Smooth muscle cell (in vitro differentiated cells): Measurements from ENCODE around the gene COL4A1. TPM values are rescaled to one million over a fixed set of nuclear protein-coding genes. Genes with fewer than 3 reads are reported as not detected.

ENCODE experiments used
- DNase-seq: peaks from one replicate; lab custom pipeline; 2025; ENCODE audit not compliant: unreplicated experiment; lab: John Stamatoyannopoulos, UW
- H2AFZ ChIP-seq: fragments of 200-600 bp; sonication (generic); 2 replicates; pipeline ENCODE4 v1.6.0; 2016; ENCODE audit warnings: antibody characterized with exemption, low read depth, mild to moderate bottlenecking
- H3F3A ChIP-seq: fragments of 200-600 bp; sonication (generic); 2 replicates; pipeline ENCODE4 v1.6.0; 2017; ENCODE audit warnings: antibody characterized with exemption, low read depth
- H3K27ac ChIP-seq: fragments of 200-600 bp; sonication (generic); 2 replicates; pipeline ENCODE4 v1.5.1; 2016; ENCODE audit warnings: low read depth, mild to moderate bottlenecking
- H3K27me3 ChIP-seq: fragments of 200-600 bp; sonication (generic); 2 replicates; pipeline ENCODE4 v1.6.1; 2016; ENCODE audit warnings: low read depth, mild to moderate bottlenecking
- H3K36me3 ChIP-seq: fragments of 200-600 bp; sonication (generic); 2 replicates; pipeline ENCODE4 v1.5.1; 2016; ENCODE audit warnings: low read depth
- H3K4me1 ChIP-seq: fragments of 200-600 bp; sonication (generic); 2 replicates; pipeline ENCODE4 v1.5.1; 2016; ENCODE audit warnings: low read depth
- H3K4me2 ChIP-seq: fragments of 200-600 bp; sonication (generic); 2 replicates; pipeline ENCODE4 v1.6.0; 2016; ENCODE audit warnings: mild to moderate bottlenecking
- H3K4me3 ChIP-seq: fragments of 200-600 bp; sonication (generic); 2 replicates; pipeline ENCODE4 v1.5.1; 2016; ENCODE audit warnings: mild to moderate bottlenecking
- H3K79me2 ChIP-seq: fragments of 200-600 bp; sonication (generic); 2 replicates; pipeline ENCODE4 v1.6.0; 2016; ENCODE audit warnings: low read depth, mild to moderate bottlenecking
- H3K9ac ChIP-seq: fragments of 200-600 bp; sonication (generic); 2 replicates; pipeline ENCODE4 v1.6.0; 2016; ENCODE audit warnings: low read depth
- H3K9me3 ChIP-seq: fragments of 200-600 bp; sonication (generic); replicated peaks from 2 replicates; pipeline ENCODE4 v1.5.1; 2016; ENCODE audit warnings: low read depth
- H4K20me1 ChIP-seq: fragments of 200-600 bp; sonication (generic); 2 replicates; pipeline ENCODE4 v1.6.0; 2016; ENCODE audit warnings: low read depth
- WGBS: methylation state at CpG from one replicate; pipeline ENCODE4 v1.1.7; 2016; ENCODE audit warnings: low lambda C conversion rate; 5-methylcytosine and 5-hydroxymethylcytosine counted together
- polyA plus RNA-seq: library from polyadenylated mRNA; unstranded; fragments of >200 nt; fragmentation: Nextera tagmentation; extraction: Ambion mirVana; gene quantifications from 2 replicates; pipeline ENCODE4 v1.2.1, GENCODE V29; 2016
- total RNA-seq: library from RNA; depleted of rRNA; stranded (reverse); fragments of >200 nt; gene quantifications from 2 replicates; pipeline ENCODE4 v1.2.3, GENCODE V29; 2014
- TF ChIP-seq, protein P1 (sequence below): fragments of 200-600 bp; sonication (generic); IDR thresholded peaks from 2 replicates; pipeline ENCODE4 v1.5.1; 2017; ENCODE audit warnings: borderline replicate concordance, mild to moderate bottlenecking, antibody characterized with exemption; ENCODE audit not compliant: insufficient read depth, poor library complexity, severe bottlenecking

COL4A1 gene
- total and polyA plus RNA-seq, 2 experiments from 2014 or later, result 2,409 to 4,372 TPM

DNA sequence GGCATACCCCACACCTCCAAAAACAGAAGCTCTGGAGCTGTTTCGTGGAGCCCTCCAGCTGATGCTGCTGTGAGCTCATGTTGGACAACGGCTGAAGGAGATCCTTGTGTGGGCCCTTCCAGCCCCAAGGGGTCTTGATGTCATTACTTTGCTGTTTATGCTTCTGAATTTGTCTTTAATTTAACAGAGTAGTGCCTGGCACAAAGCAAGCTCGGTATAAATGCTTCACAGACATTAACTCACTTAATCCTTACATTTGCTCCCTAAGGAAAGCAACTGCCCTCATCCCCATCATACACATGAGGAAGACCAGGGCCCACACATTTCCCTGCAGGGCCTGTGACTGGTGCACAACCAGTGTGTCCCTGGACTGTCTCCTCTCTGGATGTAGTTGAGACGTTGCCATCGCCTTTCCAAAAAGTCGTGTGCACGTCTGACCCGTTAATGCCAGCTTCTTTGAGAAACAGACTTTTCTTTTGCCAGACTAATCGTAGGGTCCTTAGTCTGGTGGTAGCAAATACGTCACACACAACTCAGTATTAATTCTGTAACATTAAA lies 7.6 kb downstream of the COL4A1 start:
- peaks cover 4% of the 10 kb centered on the region for H3K36me3 ChIP-seq
- peaks cover 61% of the 10 kb centered on the region for H3F3A ChIP-seq
- H3K27me3 ChIP-seq, result no peaks in the 10 kb centered on the region
- peak overlapping the region; percentile 97 for H3K4me2 ChIP-seq
- H4K20me1 ChIP-seq, result peaks cover 100% of the 10 kb centered on the region
- no peak overlapping the region for H3K4me3 ChIP-seq
- H3K27ac ChIP-seq, result peak overlapping the region; percentile 94
- 46% methylated on average over 10 of the region's 10 CpGs for WGBS
- no peak for DNase-seq
- peak overlapping the region; percentile 16 for H3K9ac ChIP-seq
- H3K4me1 ChIP-seq, result peaks cover 66% of the 10 kb centered on the region
- no peak overlapping the region for H2AFZ ChIP-seq
- H3K79me2 ChIP-seq, result peaks cover 98% of the 10 kb centered on the region
- no peaks in the 10 kb centered on the region for H3K9me3 ChIP-seq
- TF ChIP-seq, protein P1, sequence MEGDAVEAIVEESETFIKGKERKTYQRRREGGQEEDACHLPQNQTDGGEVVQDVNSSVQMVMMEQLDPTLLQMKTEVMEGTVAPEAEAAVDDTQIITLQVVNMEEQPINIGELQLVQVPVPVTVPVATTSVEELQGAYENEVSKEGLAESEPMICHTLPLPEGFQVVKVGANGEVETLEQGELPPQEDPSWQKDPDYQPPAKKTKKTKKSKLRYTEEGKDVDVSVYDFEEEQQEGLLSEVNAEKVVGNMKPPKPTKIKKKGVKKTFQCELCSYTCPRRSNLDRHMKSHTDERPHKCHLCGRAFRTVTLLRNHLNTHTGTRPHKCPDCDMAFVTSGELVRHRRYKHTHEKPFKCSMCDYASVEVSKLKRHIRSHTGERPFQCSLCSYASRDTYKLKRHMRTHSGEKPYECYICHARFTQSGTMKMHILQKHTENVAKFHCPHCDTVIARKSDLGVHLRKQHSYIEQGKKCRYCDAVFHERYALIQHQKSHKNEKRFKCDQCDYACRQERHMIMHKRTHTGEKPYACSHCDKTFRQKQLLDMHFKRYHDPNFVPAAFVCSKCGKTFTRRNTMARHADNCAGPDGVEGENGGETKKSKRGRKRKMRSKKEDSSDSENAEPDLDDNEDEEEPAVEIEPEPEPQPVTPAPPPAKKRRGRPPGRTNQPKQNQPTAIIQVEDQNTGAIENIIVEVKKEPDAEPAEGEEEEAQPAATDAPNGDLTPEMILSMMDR, result no peak

DNA sequence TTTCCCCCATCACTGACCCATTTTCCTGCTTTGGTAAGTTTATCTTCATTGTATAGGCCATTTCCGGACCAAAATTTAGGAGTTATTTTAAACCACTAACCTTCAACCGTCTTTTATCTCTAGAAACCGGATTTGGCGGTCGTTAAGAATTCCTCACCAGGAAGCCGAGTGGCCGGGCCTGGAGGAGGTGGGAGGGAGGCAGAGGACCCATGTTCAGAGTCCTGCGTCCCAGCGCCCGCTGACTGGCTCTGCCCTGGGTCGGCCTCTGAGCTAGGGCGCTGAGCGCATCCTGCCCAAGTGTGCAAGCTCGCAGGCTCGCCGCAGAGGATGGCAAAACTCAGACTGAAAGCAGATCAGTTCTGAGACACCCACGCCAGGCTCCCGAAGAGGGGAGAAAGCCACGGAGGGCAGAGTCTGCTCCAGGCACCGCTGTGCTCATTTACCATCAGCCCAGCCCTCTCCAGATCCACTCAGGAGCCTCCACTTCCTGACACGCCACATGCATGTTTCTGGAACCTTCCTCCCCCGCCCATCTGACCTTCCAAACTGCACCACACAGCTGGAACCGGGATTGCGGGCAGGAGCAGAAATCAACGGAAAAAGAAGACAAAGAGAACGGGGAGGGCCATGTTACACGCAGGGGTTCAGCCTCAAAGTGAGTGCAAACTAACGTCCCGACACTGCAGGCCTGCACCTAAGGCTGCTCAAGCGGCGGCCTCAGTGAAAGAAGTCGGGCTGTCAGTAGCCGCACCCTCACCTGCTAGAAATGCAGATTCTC lies 8.3 kb downstream of the COL4A1 start:
- no peak overlapping the region for H3K4me3 ChIP-seq
- DNase-seq, result no peak
- peaks cover 60% of the 10 kb centered on the region for H3K4me1 ChIP-seq
- H3K79me2 ChIP-seq, result peaks cover 98% of the 10 kb centered on the region
- H3K27ac ChIP-seq, result peak overlapping the region; percentile 94
- no peak overlapping the region for H2AFZ ChIP-seq
- peaks cover 100% of the 10 kb centered on the region for H4K20me1 ChIP-seq
- H3K9me3 ChIP-seq, result no peaks in the 10 kb centered on the region
- H3F3A ChIP-seq, result peaks cover 57% of the 10 kb centered on the region
- H3K4me2 ChIP-seq, result peak overlapping the region; percentile 97
- TF ChIP-seq, protein P1, result no peak
- peaks cover 4% of the 10 kb centered on the region for H3K36me3 ChIP-seq
- H3K27me3 ChIP-seq, result no peaks in the 10 kb centered on the region
- H3K9ac ChIP-seq, result peak overlapping the region; percentile 44
- 32% methylated on average over 33 of the region's 33 CpGs for WGBS

DNA sequence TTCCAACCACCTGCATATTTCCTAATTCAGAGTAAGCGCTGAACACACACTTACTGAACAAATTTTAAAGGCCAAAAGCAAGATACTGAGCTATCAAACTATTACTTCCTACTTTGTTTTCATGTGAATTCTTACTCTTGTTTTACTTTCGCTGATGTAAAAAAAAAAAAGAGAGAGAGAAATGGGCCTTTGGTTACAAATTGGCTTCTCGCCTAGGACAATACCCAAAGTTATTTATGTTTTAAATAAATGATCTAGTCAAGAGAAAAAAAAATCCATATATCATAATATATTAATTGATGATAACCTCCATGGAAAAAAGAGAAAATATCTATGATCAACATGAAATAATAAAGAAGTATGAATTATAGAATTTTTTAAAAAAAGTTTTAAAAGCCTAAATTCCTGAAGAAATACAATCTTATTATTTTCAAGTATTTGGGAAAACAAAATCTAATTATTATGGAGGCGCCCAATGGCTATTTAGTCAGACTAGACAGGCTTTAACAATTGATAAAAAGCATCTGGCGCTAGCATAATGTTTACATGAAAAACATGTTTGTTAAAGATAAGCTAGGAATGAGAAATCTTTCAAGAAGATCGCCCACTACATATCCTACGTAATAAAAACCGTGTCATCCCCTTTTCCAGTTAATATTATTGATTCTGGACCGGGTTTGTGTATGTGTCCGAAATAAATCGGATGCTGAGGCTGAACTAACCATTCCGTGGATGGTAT lies 9.0 kb downstream of the COL4A1 start:
- Histone ChIP-seq H3K9ac (peak overlapping the region; percentile 44), H3K4me2 (peak overlapping the region; percentile 97), H3K27ac (peak overlapping the region; percentile 94), H3K4me1 (peaks cover 52% of the 10 kb centered on the region), H3K9me3 (no peaks in the 10 kb centered on the region), H2AFZ (no peak overlapping the region), H3K79me2 (peaks cover 98% of the 10 kb centered on the region), H3F3A (peaks cover 49% of the 10 kb centered on the region), H3K4me3 (no peak overlapping the region), H3K36me3 (peaks cover 4% of the 10 kb centered on the region), H3K27me3 (no peaks in the 10 kb centered on the region), H4K20me1 (peaks cover 100% of the 10 kb centered on the region)
- 51% methylated on average over 12 of the region's 12 CpGs for WGBS
- no peak for DNase-seq
- TF ChIP-seq, protein P1, result no peak
